IPS-18c (cell line): ENCODE data around the gene GTF2F2.
"Not testable (repeated sequence)": the region's sequence is repeated elsewhere in the genome, so short reads cannot be mapped to it uniquely, and the experiment has no call there.

Source experiments
- H3K4me3 ChIP-seq: 2 replicates; pipeline ENCODE4 v1.7.0; 2013; ENCODE audit warnings: low read depth, mild to moderate bottlenecking, low read length, moderate library complexity; ENCODE audit not compliant: insufficient read depth
- H3K9me3 ChIP-seq: one replicate; pipeline ENCODE4 v1.6.1; 2013; ENCODE audit warnings: mild to moderate bottlenecking, low read length, moderate library complexity; ENCODE audit not compliant: control insufficient read depth, insufficient read depth

The GTF2F2 gene

DNA sequence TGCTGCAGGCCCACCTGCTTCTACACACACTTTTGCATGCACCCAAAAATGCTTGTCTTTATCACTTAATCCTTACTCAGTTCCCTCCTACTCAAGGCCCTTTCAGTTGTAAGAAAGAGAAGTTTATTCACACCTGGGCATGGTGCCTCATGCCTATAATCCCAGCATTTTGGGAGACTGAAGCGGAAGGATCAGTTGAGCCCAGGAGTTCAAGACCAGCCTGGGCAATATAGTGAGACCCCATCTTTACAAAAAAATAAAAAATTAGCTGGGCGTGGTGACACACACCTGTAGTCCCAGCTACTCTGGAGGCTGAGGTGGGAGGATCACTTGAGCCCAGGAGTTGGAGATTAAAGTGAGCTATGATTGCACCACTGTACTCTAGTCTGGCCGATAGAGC is 178.2 kb downstream of the GTF2F2 start:
- not testable (repeated sequence) for H3K4me3 ChIP-seq, H3K9me3 ChIP-seq

DNA sequence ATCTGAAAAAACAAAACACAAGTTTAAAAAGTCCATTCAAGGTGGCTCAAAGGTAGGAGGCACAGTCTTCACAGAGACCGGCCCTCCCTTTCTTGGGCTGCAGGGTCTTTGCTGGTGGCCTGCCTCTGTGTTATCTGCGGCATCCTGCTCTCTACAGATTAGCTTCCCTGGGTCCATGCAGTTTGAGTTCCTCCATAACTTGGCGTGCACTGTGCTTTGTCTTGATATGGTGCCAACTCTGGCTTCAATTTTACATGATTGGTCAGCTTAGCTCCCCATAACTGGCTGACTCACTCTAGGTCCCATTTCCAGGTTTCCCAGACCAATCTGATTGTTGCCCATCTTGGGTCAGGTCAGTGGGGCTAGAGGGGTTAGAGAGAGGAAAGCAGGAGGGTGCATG is 178.9 kb downstream of the GTF2F2 start:
- H3K4me3 ChIP-seq = no peak overlapping the region
- no peaks in the 10 kb centered on the region for H3K9me3 ChIP-seq

GRCh38 chr13:45300190-45300985 is 180.1 kb downstream of the GTF2F2 start:
- Histone ChIP-seq H3K9me3 (no peaks in the 10 kb centered on the region), H3K4me3 (no peak overlapping the region)

DNA sequence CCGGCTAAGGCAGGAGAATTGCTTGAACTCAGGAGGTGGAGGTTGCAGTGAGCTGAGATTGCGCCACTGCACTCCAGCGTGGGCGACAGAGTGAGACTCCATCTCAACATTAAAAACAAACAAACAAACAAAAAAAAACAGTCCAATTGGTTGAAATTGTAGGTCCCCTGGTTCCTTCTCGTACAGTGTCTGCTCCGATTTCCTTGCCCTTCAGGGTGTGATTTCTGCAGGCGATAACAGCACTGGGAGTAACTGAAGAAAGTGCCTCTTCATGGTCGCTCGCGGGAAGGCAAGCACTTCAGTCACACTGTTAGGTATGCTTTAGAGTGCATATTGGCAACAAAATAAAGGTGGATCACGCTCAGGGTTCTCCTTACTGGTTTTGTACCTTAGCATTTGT is 181.0 kb downstream of the GTF2F2 start:
- no peak overlapping the region for H3K4me3 ChIP-seq
- H3K9me3 ChIP-seq = no peaks in the 10 kb centered on the region

DNA sequence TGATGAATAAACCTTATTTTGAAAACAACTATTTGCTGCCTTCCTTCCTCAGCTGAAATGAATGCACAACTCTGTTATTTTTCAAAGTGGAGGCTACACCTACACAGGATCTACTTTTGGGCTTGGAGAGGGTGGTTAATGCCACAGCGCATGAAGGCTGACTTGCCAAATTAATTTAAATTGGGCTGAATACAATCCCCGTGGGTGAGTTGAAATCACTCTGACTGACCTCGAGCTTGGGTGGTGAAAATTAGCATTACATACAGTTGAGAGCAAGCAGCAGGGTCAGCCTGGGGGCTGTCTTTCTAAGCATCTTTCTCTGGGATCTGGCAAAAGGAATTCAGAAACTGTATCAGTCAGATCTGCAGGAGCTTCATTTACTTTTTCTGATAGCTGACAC is 182.2 kb downstream of the GTF2F2 start:
- Histone ChIP-seq H3K9me3 (no peaks in the 10 kb centered on the region), H3K4me3 (no peak overlapping the region)

GRCh38 chr13:45303026-45303425 is 182.7 kb downstream of the GTF2F2 start:
- H3K9me3 ChIP-seq = no peaks in the 10 kb centered on the region

DNA sequence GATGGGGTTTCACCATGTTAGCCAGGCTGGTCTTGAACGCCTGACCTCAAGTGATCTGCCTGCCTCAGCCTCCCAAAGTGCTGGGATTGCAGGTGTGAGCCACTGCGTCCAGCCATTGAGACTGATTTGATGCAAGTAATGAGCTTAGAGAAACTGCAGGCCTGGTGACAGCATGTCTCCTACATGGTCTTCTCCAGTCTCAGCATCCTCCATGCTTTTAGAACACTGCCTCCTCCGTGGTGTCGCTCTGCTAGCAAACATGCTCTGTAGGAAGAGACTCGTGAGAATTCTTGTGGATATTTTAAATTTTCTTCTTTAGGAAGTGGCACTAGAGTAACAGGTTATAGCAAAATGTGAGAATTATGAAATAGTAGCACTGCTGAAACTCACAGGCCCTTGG is 183.6 kb downstream of the GTF2F2 start:
- no peak overlapping the region for H3K4me3 ChIP-seq
- H3K9me3 ChIP-seq = no peaks in the 10 kb centered on the region

More at GRCh38 chr13:45303026-45303425, 182.7 kb downstream of the GTF2F2 start:
- H3K4me3 ChIP-seq = no peak overlapping the region

DNA sequence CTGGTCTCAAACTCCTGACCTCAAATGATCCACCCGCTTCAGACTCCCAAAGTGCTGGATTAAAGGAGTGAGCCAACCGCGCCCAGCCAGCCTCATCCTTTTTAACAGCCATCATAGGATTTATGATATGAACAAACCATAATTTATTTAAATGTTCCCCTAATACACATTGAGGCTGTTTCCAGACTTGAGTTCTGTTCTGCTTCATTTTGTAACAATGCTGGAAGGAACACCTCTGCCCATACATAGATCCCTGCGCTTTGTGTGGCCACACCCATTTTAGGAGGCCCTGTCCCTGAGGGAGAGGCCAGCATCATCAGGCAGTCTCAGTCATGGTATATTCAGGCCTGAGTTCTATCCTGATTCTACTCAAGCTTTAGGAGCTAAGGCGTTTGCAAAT is 184.8 kb downstream of the GTF2F2 start:
- H3K4me3 ChIP-seq = no peak overlapping the region
- no peaks in the 10 kb centered on the region for H3K9me3 ChIP-seq

DNA sequence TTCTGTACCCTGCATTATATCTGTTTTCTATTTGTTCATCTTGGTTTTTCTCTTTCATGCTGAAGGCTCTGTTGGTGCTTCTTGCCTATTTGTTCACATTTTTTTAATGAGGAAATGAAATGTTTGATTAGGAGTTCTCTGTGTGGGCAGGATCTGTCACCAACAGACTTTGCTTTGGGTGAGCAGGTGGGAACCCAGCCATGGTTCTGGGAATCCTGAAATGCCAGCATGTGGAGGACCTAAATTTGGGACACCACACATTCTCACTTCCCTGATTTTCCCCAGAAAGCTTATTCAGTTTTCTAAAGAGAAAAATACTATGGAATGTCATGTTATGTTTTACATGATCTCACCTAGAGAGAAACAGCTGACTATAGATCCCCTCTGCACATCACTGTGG is 186.7 kb downstream of the GTF2F2 start:
- Histone ChIP-seq H3K9me3 (no peaks in the 10 kb centered on the region), H3K4me3 (no peak overlapping the region)

DNA sequence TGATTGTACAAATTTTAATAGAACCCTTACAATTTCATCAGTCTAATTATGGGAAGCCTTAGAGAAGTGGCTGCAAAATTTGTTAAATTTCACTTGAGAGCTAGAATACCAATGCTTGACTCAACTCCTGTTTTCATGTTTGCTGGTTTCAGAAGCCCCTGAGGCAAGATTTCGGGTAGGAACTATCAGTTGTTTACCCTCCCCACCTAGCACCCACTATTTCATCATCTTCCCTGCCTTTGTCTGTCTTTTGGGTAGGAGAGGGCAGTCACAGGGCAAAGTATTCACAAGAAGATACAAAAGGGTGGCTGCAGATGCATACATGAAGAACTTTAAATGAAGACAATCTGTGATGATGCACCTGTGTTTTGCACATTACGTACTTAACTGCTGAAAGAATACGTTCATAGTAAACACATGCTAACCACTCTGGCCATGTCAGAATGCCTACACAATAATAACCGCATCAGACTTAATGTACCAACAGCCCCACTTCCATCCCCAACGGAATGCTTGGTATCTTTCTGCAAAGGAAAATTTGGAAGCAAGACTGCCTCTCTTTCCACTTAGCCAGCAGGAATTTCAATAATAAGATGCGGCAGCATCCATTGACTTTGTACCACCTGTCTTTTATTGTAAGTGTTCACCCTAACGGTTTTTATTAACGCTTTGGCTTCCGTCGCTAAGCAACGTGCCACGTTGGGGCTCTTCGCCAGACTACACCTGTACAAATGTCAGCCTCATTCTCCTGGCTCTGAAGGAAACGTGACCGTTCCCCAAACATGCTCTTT is 190.2 kb downstream of the GTF2F2 start:
- no peaks in the 10 kb centered on the region for H3K9me3 ChIP-seq
- H3K4me3 ChIP-seq = peak overlapping the region; percentile 42; the same call in 1 of the 2 replicates

- no peaks in the 10 kb centered on the region for H3K9me3 ChIP-seq
- H3K4me3 ChIP-seq = no peak overlapping the region
Observed at GRCh38 chr13:45314822-45315221, 194.5 kb downstream of the GTF2F2 start.

DNA sequence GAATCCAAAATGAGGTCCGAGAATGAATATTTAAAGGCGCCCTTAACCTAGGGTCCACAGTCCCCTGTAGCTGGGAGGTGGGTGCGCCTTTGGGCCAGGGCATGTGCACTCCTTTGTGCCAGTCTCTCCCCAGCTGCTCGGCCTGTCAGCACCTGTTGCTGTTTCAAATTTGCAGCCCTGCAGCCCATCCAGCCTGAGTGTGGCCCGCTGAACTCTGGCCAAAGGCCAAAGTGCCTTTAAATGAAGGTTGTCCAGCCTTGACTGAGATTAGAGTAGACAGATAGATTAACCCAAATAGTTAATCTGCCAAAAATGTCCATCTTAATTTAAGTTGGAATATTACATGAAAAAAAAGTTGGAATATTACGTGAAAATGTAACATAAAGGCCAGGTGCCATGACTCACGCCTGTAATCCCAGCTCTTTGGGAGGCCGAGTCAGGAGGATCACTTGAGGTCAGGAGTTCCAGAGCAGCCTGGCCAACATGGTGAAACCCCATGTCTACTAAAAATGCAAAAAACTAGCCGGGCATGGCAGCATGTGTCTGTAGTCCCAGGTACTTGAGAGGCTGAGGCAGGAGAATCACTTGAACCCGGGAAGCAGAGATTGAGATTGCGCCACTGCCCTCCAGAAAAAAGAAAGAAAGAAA is 195.3 kb downstream of the GTF2F2 start:
- no peak overlapping the region for H3K4me3 ChIP-seq

GRCh38 chr13:45316338-45316737 is 196.0 kb downstream of the GTF2F2 start:
- H3K9me3 ChIP-seq = no peaks in the 10 kb centered on the region
- H3K4me3 ChIP-seq = no peak overlapping the region

More for the DNA sequence above, 195.3 kb downstream of the GTF2F2 start:
- no peaks in the 10 kb centered on the region for H3K9me3 ChIP-seq

- H3K9me3 ChIP-seq = no peaks in the 10 kb centered on the region
Observed at GRCh38 chr13:45316996-45317395, 196.7 kb downstream of the GTF2F2 start.

DNA sequence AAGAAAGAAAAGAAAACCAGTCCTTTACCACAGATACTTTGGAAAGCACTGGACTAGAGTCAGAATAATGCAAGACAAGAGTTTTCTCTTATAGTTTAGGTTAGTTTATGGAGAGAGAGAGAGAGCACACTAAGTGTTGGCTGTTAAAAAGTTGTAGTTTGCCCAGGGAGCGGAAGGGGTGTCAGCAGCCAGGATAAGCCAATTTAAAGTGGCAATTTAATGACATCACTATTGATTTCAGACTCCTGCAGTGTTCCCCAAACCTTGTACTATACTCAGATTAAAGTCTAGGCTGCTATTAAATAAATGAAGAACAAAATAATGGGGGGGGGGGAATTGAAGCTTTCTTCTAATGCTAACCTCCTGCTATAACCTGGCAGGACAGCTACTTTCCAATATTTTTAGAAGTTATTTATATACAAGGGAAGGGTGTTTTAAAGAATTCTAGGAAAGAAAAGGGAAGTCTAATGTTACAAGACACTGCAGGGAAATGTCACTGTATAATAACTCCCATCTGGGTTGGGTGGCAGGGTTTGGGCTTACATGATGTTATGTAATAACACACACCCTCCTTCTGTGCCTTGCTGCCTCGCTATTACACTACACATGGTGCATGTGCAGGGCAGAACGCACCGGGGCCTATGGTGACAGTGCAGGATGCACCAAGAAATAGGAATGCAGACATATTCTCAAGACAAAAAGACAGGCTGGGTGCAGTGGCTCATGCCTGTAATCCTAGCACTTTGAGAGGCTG is 200.7 kb downstream of the GTF2F2 start:
- Histone ChIP-seq H3K9me3 (no peaks in the 10 kb centered on the region), H3K4me3 (no peak overlapping the region)

More at GRCh38 chr13:45316996-45317395, 196.7 kb downstream of the GTF2F2 start:
- no peak overlapping the region for H3K4me3 ChIP-seq

DNA sequence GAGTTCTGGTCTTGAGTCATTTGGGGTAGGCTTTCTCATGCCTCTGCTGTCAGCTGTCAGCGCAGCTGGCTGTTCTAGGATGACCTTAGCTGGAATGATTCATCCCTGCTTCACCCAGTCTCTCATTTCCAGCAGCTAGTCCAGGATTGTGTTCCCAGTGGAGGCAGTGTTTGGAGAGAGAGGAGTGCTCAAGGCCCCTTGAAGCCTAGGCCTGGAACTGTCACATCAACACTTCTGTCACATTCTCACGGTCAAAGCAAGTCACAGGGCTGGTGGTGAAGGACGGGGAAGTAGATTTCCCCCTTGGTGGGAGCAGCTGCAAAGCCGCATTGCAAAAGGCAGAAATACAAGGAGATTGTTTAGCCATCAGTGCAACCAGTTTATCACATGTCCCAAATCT is 205.5 kb downstream of the GTF2F2 start:
- Histone ChIP-seq H3K4me3 (no peak overlapping the region), H3K9me3 (no peaks in the 10 kb centered on the region)

DNA sequence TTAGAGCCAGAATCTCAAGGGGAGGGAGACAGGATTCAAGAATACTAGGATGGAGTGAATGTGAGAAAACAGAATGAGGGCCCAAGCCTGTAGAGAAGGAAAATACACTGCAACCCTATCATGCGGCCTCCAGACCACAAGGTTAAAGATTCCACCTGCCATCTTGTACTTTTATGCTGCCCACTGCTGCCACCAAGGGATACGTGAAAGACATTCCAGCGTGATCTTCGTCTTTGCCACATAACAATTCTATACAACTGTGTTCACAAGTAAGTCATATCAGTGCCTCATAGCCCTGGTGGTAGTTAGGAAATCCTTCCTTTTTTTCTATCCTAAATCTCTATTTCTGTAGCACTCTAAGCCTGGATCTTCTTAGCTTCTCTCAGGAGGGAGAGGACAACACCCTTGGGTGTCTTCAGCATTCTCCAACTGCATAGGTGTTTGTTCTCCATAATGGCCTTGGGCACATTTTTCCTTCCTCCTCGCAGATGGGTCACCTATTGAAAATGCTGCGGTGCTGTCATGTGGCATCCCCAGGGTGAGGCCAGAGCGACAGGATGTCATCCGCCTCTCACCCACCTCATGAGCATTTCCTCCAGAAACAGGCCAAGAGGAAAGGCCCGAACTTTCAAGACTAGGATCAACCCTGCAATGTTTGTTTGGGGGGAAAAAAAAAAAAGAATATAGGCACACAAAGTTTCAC is 207.1 kb downstream of the GTF2F2 start:
- Histone ChIP-seq H3K9me3 (no peaks in the 10 kb centered on the region), H3K4me3 (no peak overlapping the region)
